HCT116 (cell line): ENCODE results near the gene CAPN10. TPM values are rescaled to one million over a fixed set of nuclear protein-coding genes. Genes with fewer than 3 reads are reported as not detected.

ENCODE experiments used
- ATAC-seq: fragments of 200-7000 bp; cut with Tn5 transposase; 2 replicates; pipeline ENCODE4 v1.9.1; 2020; ENCODE audit warnings: mild to moderate bottlenecking, moderate library complexity
- BruUV-seq: library from RNA; stranded (reverse); fragments of 400-500 nt; replicated peaks from 2 replicates; lab custom pipeline; 2021; lab: Mats Ljungman, UMichigan
- CTCF ChIA-PET: fragments of 300-600 bp; sonication (Branson Sonifier 250); formaldehyde crosslinking; loops from one replicate; lab custom pipeline; 2021; ENCODE audit warnings: antibody characterized with exemption; lab: Charles Lee
- POLR2A ChIA-PET: fragments of 300-600, 350-600 bp; sonication (Branson Sonifier 250); formaldehyde crosslinking; loops from one replicate; lab custom pipeline; 2021; ENCODE audit warnings: antibody characterized with exemption; lab: Charles Lee
- RAD21 ChIA-PET, 2 experiments: fragments of 300-600 bp; sonication (Branson Sonifier 250); formaldehyde crosslinking; loops; one replicate each; lab custom pipeline; 2023; ENCODE audit warnings: low total read pairs in 2 of 2; ENCODE audit not compliant: uncharacterized antibody in 2 of 2, unreplicated experiment in 2 of 2, low non-redundant PET in 1 of 2; lab: Charles Lee
- DNase-seq: peaks from one replicate; pipeline ENCODE4 v3.0.0-alpha.2; 2010; ENCODE audit warnings: low read depth, low spot score
- H2AFZ ChIP-seq: fragments of 200-600 bp; shearing (Covaris generic), sonication (generic); 2 replicates; pipeline ENCODE4 v1.6.1; 2017; ENCODE audit warnings: low read depth, mixed run types, mixed read lengths, antibody characterized with exemption, low read length; ENCODE audit not compliant: poor library complexity, severe bottlenecking
- H3K27ac ChIP-seq: 2 replicates; pipeline ENCODE4 v1.5.1; 2012; ENCODE audit warnings: low read depth, low read length
- H3K27me3 ChIP-seq: fragments of 200-600 bp; sonication (generic); 2 replicates; pipeline ENCODE4 v1.6.1; 2016; ENCODE audit warnings: mixed run types, low read length, mixed read lengths; ENCODE audit not compliant: insufficient read depth
- H3K36me3 ChIP-seq, 2 experiments: fragments of 200-500 bp in 1 of 2; fragments of 200-600 bp in 1 of 2; sonication (Bioruptor generic) in 1 of 2; sonication (generic) in 1 of 2; 2 replicates each; pipeline versions ENCODE4 v1.5.1 to v1.6.1; 2014 to 2016; ENCODE audit warnings: low read length in 2 of 2, inconsistent platforms in 1 of 2, mixed read lengths in 1 of 2, mixed run types in 1 of 2; ENCODE audit not compliant: insufficient read depth in 2 of 2, control insufficient read depth in 1 of 2
- H3K4me1 ChIP-seq, 2 experiments: fragments of 200-600 bp in 1 of 2; sonication (generic) in 1 of 2; 2 replicates each; pipeline versions ENCODE4 v1.5.1 to v1.6.1; 2012 to 2017; ENCODE audit warnings: low read length in 2 of 2, inconsistent platforms in 1 of 2, mild to moderate bottlenecking in 1 of 2, mixed read lengths in 1 of 2, mixed run types in 1 of 2, moderate library complexity in 1 of 2; ENCODE audit not compliant: insufficient read depth in 2 of 2, control insufficient read depth in 1 of 2
- H3K4me2 ChIP-seq: fragments of 200-600 bp; sonication (generic); 2 replicates; pipeline ENCODE4 v1.6.1; 2017; ENCODE audit warnings: mixed run types, low read length, mixed read lengths
- H3K4me3 ChIP-seq, 2 experiments: fragments of 200-600 bp in 1 of 2; sonication (generic) in 1 of 2; replicated peaks in 1 of 2; 2 replicates each; pipeline ENCODE4 v1.5.1; 2011 to 2016; ENCODE audit warnings: low read length in 2 of 2, control low read depth in 1 of 2, low read depth in 1 of 2, mild to moderate bottlenecking in 1 of 2, mixed read lengths in 1 of 2, mixed run types in 1 of 2
- H3K79me2 ChIP-seq: fragments of 200-600 bp; sonication (generic); 2 replicates; pipeline ENCODE4 v1.6.1; 2017; ENCODE audit warnings: mild to moderate bottlenecking, mixed run types, low read length, moderate library complexity, mixed read lengths; ENCODE audit not compliant: insufficient read depth
- H3K9ac ChIP-seq: fragments of 200-600 bp; sonication (generic); 2 replicates; pipeline ENCODE4 v1.6.1; 2016; ENCODE audit warnings: low read length, mixed read lengths
- H3K9me2 ChIP-seq: fragments of 200-600 bp; sonication (generic), shearing (Covaris generic); 2 replicates; pipeline ENCODE4 v1.6.1; 2017; ENCODE audit warnings: mixed run types, mild to moderate bottlenecking, moderate library complexity; ENCODE audit not compliant: insufficient read depth
- H3K9me3 ChIP-seq, 2 experiments: fragments of 200-500 bp in 1 of 2; fragments of 200-600 bp in 1 of 2; sonication (Bioruptor generic) in 1 of 2; sonication (generic) in 1 of 2; 2 replicates each; pipeline ENCODE4 v1.6.1; 2014 to 2017; ENCODE audit warnings: low read length in 2 of 2, mixed read lengths in 2 of 2, inconsistent platforms in 1 of 2, low read depth in 1 of 2, mild to moderate bottlenecking in 1 of 2, mixed run types in 1 of 2, moderate library complexity in 1 of 2; ENCODE audit not compliant: control insufficient read depth in 1 of 2, insufficient read depth in 1 of 2
- H4K20me1 ChIP-seq: fragments of 200-600 bp; sonication (generic), shearing (Covaris generic); 2 replicates; pipeline ENCODE4 v1.6.1; 2017; ENCODE audit warnings: mixed run types, mild to moderate bottlenecking, moderate library complexity; ENCODE audit not compliant: insufficient read depth
- CEBPB ChIP-seq: IDR thresholded peaks from 2 replicates; pipeline ENCODE4 v1.6.1; 2012; ENCODE audit warnings: low read depth
- ELF1 ChIP-seq: IDR thresholded peaks from 2 replicates; pipeline ENCODE4 v1.6.1; 2012; ENCODE audit warnings: low read depth, borderline replicate concordance
- EZH2phosphoT487 ChIP-seq: fragments of 200-600 bp; IDR thresholded peaks from 2 replicates; pipeline ENCODE4 v1.6.1; 2018; ENCODE audit warnings: antibody characterized with exemption, borderline replicate concordance
- POLR2AphosphoS5 ChIP-seq: IDR thresholded peaks from 2 replicates; pipeline ENCODE4 v1.6.1; 2011; ENCODE audit warnings: mild to moderate bottlenecking, low read depth, low read length, moderate library complexity
- SRF ChIP-seq: IDR thresholded peaks from 2 replicates; pipeline ENCODE4 v1.6.1; 2012; ENCODE audit warnings: low read depth
- YY1 ChIP-seq: IDR thresholded peaks from 2 replicates; pipeline ENCODE4 v1.6.1; 2011; ENCODE audit warnings: low read length, low read depth, moderate library complexity, mild to moderate bottlenecking; ENCODE audit not compliant: insufficient replicate concordance; ENCODE audit errors: extremely low read depth
- intact Hi-C: fragments of 100-400 bp; cut with micrococcal nuclease; formaldehyde crosslinking; loops from 2 replicates; pipeline ENCODE4 v1.10.0; 2022
- total RNA-seq: library from RNA; stranded (reverse); gene quantifications from one replicate; pipeline ENCODE4 v1.2.1, GENCODE V29; 2021; ENCODE audit not compliant: unreplicated experiment

CAPN10 gene
- total RNA-seq, 1 experiment from 2014 or later: 40.7 TPM

GRCh38 chr2:240582781-240583180, 3.8 kb upstream of the CAPN10 start:
- ATAC-seq (no peak), DNase-seq (no peak)
- H3K4me1 ChIP-seq: peaks cover 50 to 68% of the 10 kb centered on the region in 2 experiments
- no peaks in the 10 kb centered on the region for H3K9me2 ChIP-seq
- no peak for TF ChIP-seq YY1
- TF ChIP-seq SRF: no peak
- TF ChIP-seq POLR2AphosphoS5: no peak
- no peak for TF ChIP-seq ELF1
- TF ChIP-seq CEBPB: no peak
- intact Hi-C loops: no loop called here
- H3K36me3 ChIP-seq: no peaks in the 10 kb centered on the region
- H3K79me2 ChIP-seq: peaks cover 80% of the 10 kb centered on the region
- H3K4me3 ChIP-seq: no peak overlapping the region
- H3K9ac ChIP-seq: no peak overlapping the region
- no TSS peak for BruUV-seq
- no peaks in the 10 kb centered on the region for H4K20me1 ChIP-seq
- H3K9me3 ChIP-seq: no peaks in the 10 kb centered on the region
- CTCF ChIA-PET: interaction anchor here (1.2 kb wide), 1 partner anchor 17 kb away, joined by 3 read pairs; no protein-coding TSS in a partner anchor
- POLR2A ChIA-PET: no interaction called here
- RAD21 ChIA-PET: no interaction called here
- no peak overlapping the region for H3K4me2 ChIP-seq
- no peak overlapping the region for H3K27ac ChIP-seq
- no peaks in the 10 kb centered on the region for H3K27me3 ChIP-seq
- no peak overlapping the region for H2AFZ ChIP-seq

DNA sequence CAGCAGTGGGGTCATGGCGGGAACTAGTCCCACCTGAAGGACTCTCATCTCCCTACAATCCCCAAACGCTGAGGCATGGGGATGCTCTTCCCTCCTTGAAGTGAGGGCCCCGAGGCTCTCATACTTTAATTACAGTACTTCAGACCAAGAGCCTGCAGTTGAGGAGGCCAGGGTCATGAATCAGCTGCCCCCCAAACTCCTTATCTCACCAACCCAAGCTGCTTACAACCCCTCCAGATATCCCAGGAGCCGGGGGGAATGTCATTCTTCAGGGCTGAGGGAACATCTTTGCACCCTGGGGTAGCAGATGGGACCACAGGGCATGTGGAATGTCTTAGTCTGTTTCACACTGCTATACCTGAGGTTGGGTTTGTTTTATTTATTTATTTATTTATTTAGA, 2.8 kb upstream of the CAPN10 start:
- H3K4me1 ChIP-seq: peaks cover 53 to 73% of the 10 kb centered on the region in 2 experiments
- H3K4me3 ChIP-seq: no peak overlapping the region
- no peaks in the 10 kb centered on the region for H3K36me3 ChIP-seq
- ChIA-PET POLR2A (no interaction called here), CTCF (no interaction called here), RAD21 (no interaction called here)
- no peak overlapping the region for H2AFZ ChIP-seq
- DNase-seq (no peak), ATAC-seq (no peak)
- no peak overlapping the region for H3K4me2 ChIP-seq
- no TSS peak for BruUV-seq
- no peaks in the 10 kb centered on the region for H3K9me3 ChIP-seq
- no peak for TF ChIP-seq EZH2phosphoT487
- no peaks in the 10 kb centered on the region for H3K27me3 ChIP-seq
- intact Hi-C loops: no loop called here
- peaks cover 85% of the 10 kb centered on the region for H3K79me2 ChIP-seq
- no peak overlapping the region for H3K27ac ChIP-seq
- H3K9me2 ChIP-seq: no peaks in the 10 kb centered on the region
- no peak overlapping the region for H3K9ac ChIP-seq
- H4K20me1 ChIP-seq: no peaks in the 10 kb centered on the region
